Calu3 (cell line): ENCODE data around the gene CNNM1. TPM values are rescaled to one million over a fixed set of nuclear protein-coding genes. Genes with fewer than 3 reads are reported as not detected.
A peak's percentile ranks its signal among the peaks of the same experiment; 100 is the strongest.

Experiments used
- BruUV-seq: library from RNA; stranded (reverse); fragments of 400-500 nt; replicated peaks from 2 replicates; lab custom pipeline; 2021; lab: Mats Ljungman, UMichigan
- CTCF ChIA-PET: fragments of 300-600 bp; sonication (Branson Sonifier 250); formaldehyde crosslinking; loops from one replicate; lab custom pipeline; 2022; ENCODE audit warnings: antibody characterized with exemption; lab: Charles Lee
- DNase-seq: peaks from one replicate; pipeline ENCODE4 v3.0.0; 2022
- H3K27ac Mint-ChIP-seq: one replicate; pipeline ENCODE4 v1.8.0; 2022; ENCODE audit warnings: mixed read lengths; ENCODE audit not compliant: unreplicated experiment
- H3K27me3 Mint-ChIP-seq: one replicate; pipeline ENCODE4 v1.8.0; 2022; ENCODE audit warnings: mixed read lengths; ENCODE audit not compliant: unreplicated experiment
- H3K36me3 Mint-ChIP-seq: one replicate; pipeline ENCODE4 v1.8.0; 2022; ENCODE audit warnings: mild to moderate bottlenecking, moderate library complexity, mixed read lengths; ENCODE audit not compliant: insufficient read depth, unreplicated experiment
- H3K4me1 Mint-ChIP-seq: one replicate; pipeline ENCODE4 v1.8.0; 2022; ENCODE audit warnings: mild to moderate bottlenecking, low read depth, mixed read lengths; ENCODE audit not compliant: unreplicated experiment
- H3K4me3 Mint-ChIP-seq: one replicate; pipeline ENCODE4 v1.8.0; 2022; ENCODE audit warnings: mild to moderate bottlenecking, low read depth, moderate library complexity, mixed read lengths; ENCODE audit not compliant: unreplicated experiment
- H3K9me3 Mint-ChIP-seq: one replicate; pipeline ENCODE4 v1.8.0; 2022; ENCODE audit warnings: low read depth, mixed read lengths; ENCODE audit not compliant: unreplicated experiment
- CTCF ChIP-seq: fragments of 200-600 bp; IDR thresholded peaks from one replicate; pipeline ENCODE4 v1.8.0; 2022; ENCODE audit warnings: antibody characterized with exemption; ENCODE audit not compliant: unreplicated experiment
- intact Hi-C: fragments of 100-400 bp; cut with micrococcal nuclease; formaldehyde crosslinking; loops from one replicate; pipeline ENCODE4 v1.10.0; 2022; ENCODE audit not compliant: unreplicated experiment
- total RNA-seq: library from RNA; stranded (reverse); gene quantifications from 2 replicates; pipeline ENCODE4 v1.2.3, GENCODE V29; 2022

Gene CNNM1
- total RNA-seq, 1 experiment from 2014 or later: 5.8 TPM

- Mint-ChIP-seq H3K36me3 (peaks cover 25% of the 10 kb centered on the region), H3K27me3 (peaks cover 4% of the 10 kb centered on the region), H3K4me1 (peaks cover 14% of the 10 kb centered on the region), H3K9me3 (no peaks in the 10 kb centered on the region), H3K27ac (no peak overlapping the region), H3K4me3 (no peak overlapping the region)
- intact Hi-C loops: no loop called here
- no peak for TF ChIP-seq CTCF
- CTCF ChIA-PET: no interaction called here
- no peak for DNase-seq
- no TSS peak for BruUV-seq
These were observed 2.3 kb upstream of the CNNM1 start for GRCh38 chr10:99326871-99327270.

- peaks cover 14% of the 10 kb centered on the region for H3K4me1 Mint-ChIP-seq
- H3K9me3 Mint-ChIP-seq: no peaks in the 10 kb centered on the region
- intact Hi-C loops: no loop called here
- no peak for TF ChIP-seq CTCF
- CTCF ChIA-PET: interaction anchor here (1.2 kb wide), 1 partner anchor 10 kb away, joined by 3 read pairs; no protein-coding TSS in a partner anchor
- H3K27me3 Mint-ChIP-seq: no peaks in the 10 kb centered on the region
- no peak overlapping the region for H3K27ac Mint-ChIP-seq
- no TSS peak for BruUV-seq
- peak overlapping the region; percentile 46 for H3K4me3 Mint-ChIP-seq
- no peak for DNase-seq
- peaks cover 25% of the 10 kb centered on the region for H3K36me3 Mint-ChIP-seq
These were observed 415 bp upstream of the CNNM1 start for GRCh38 chr10:99328579-99329303.

- Mint-ChIP-seq H3K4me3 (peak overlapping the region; percentile 46), H3K36me3 (peaks cover 25% of the 10 kb centered on the region), H3K4me1 (peaks cover 14% of the 10 kb centered on the region), H3K27me3 (no peaks in the 10 kb centered on the region), H3K27ac (no peak overlapping the region), H3K9me3 (no peaks in the 10 kb centered on the region)
- TF ChIP-seq CTCF: no peak
- CTCF ChIA-PET: interaction anchor here (0.6 to 1.2 kb wide), 2 partner anchors 9 to 170 kb away, joined by 3 to 5 read pairs; no protein-coding TSS in a partner anchor
- intact Hi-C loops: no loop called here
- BruUV-seq: no TSS peak
- DNase-seq: peak; percentile 34
These were observed 594 bp downstream of the CNNM1 start for GRCh38 chr10:99329554-99330346.

DNA sequence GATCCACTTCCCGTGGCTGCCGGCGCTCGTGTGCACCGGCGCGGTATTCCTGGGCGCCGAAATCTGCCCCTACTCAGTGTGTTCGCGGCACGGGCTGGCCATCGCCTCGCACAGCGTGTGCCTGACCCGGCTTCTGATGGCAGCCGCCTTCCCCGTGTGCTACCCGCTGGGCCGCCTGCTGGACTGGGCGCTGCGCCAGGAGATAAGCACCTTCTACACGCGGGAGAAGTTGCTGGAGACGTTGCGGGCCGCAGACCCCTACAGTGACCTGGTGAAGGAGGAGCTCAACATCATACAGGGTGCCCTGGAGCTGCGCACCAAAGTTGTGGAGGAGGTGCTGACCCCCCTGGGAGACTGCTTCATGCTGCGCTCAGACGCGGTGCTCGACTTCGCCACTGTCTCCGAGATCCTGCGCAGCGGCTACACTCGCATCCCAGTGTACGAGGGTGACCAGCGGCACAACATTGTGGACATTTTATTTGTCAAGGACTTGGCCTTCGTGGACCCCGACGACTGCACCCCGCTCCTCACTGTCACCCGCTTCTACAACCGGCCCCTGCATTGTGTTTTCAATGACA, 1.3 kb downstream of the CNNM1 start:
- H3K4me3 Mint-ChIP-seq: peak overlapping the region; percentile 46
- intact Hi-C loops: no loop called here
- H3K4me1 Mint-ChIP-seq: peaks cover 14% of the 10 kb centered on the region
- BruUV-seq: no TSS peak
- CTCF ChIA-PET: interaction anchor here (0.5 kb wide), 1 partner anchor 1481 kb away, joined by 3 read pairs; the partner anchor contains the start of gene GOLGA7B
- H3K9me3 Mint-ChIP-seq: no peaks in the 10 kb centered on the region
- peaks cover 25% of the 10 kb centered on the region for H3K36me3 Mint-ChIP-seq
- no peaks in the 10 kb centered on the region for H3K27me3 Mint-ChIP-seq
- no peak for TF ChIP-seq CTCF
- peak; percentile 15 for DNase-seq
- H3K27ac Mint-ChIP-seq: no peak overlapping the region
